HPDE6-E6E7 (cell line): ENCODE measurements around the gene FMOD.

ENCODE experiments used
- DNase-seq: peaks from one replicate; pipeline ENCODE4 v3.0.0; 2011; ENCODE audit warnings: missing footprints; ENCODE audit errors: extremely low spot score

Gene FMOD

DNA sequence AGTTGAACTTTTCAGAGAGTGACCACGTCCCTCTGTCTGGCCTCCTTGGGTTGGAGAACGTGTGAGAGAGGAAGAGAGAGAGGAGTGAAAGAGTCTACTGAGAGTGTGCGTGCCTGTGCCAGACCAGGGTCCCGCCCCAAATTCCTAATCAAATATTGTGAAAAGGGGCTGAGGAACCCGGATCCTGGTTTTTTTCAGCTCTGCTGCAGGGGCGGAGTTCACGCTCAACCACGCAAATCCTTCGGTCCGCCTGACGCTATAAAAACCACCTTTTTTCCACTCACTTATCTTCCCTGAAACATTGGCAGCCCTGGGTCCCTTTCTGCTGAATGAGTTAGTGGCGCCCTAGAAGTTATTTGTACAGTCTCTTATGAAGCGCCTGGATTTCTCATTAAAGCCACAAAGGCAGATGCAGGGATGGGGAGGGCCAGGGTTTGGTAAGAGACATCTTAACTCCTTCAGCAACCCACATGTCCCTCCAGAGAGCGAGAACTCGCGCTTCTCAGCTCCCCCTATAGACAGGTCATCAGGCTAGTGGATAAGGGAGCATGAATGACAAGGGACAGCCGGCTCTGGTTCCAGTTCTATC, at the start of gene FMOD:
Gene FMOD, minus strand, starts transcription at position 86 of the 589 bp plus-strand sequence. CDS start 2,852 bp downstream, outside the sequence.
- no peak for DNase-seq

GRCh38 chr1:203396595-203397194, 45.8 kb upstream of the FMOD start:
- DNase-seq = no peak

- no peak for DNase-seq
These were observed 44.8 kb upstream of the FMOD start for GRCh38 chr1:203395751-203396150.

- DNase-seq = no peak
These were observed 39.4 kb upstream of the FMOD start for GRCh38 chr1:203390298-203390697.

DNA sequence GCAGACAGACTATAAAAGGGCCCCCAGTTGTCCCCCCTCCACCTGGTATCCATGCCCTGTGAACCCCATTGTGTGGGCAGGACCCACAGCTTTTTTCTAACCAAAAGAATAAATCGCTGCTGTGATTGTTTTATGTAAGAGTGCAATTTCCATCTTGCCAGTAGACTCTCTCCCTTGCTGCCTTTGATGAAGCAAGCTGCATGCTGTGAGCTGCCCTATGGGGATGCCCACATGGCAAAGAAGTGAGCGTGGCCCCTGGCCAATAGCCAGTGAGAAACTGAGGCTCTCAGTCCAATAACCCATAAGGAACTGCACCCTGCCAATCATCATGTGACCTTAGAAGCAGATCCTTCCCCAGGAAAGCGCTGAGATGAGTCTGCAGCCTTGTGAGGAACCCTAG, 37.8 kb upstream of the FMOD start:
- no peak for DNase-seq

GRCh38 chr1:203382026-203382425, 31.1 kb upstream of the FMOD start:
- no peak for DNase-seq

DNA sequence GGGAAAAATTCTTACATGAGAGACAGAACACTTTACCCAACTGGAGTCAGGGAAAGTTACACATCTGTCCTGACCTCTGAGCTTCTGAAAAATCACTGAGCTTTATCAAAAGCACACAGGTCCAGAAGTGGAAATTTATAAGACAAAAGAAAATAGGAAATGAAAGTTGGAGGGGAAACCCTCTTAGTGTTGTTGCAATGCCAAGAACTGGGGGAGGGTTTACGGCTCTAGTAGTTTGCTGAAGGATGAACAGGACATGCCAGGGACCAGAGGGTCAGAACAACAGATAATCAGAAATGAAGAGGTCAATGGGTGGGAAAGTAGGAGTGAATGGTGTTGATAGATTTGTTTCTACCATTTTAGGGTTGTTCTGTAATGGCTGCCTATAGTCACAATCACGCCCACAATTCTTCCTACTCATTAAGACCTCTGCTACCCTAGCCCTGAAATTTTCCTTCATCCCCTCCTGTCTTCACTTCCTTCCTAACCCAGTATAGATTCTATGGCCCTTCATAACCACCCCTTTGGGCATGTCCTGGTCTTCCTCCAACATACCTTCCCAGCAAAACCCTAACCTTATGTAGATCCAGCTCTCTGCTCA, 30.3 kb upstream of the FMOD start:
- DNase-seq = no peak

- DNase-seq = no peak
These were observed 29.7 kb upstream of the FMOD start for GRCh38 chr1:203380420-203381150.

- no peak for DNase-seq
These were observed 28.9 kb upstream of the FMOD start for GRCh38 chr1:203379825-203380224.

DNA sequence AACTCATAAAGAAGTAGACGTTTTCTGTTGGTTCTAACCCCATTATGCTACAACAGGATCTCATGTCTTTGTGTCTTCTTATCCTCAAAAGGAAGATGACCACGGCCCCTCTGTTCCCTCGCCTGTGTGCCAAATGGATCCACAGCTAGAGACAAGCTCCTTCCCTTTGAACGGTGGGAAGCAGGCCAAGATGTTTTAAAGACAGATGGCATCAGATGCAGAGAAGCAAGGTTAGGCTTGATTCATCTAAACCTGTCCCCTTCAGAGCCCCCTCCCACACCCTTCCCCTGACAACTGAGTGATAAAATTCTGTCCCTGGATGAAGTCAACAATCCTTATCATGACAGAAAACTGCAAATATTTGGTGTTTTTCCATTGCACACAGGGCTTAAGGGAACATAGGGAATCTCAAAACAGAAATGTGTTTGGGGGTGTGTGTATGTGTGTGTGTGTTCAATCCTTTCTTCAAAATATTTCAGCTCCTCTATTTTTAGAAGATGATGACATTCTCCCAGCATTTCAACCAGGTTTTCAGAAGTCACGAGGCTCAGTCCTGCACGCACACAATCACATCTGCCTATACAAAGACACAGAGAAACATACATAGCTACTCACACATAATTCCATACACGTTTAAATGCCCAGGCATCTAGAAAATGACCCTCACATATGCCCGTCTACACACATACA, 27.8 kb upstream of the FMOD start:
- DNase-seq = no peak

GRCh38 chr1:203373991-203374390, 23.1 kb upstream of the FMOD start:
- no peak for DNase-seq

DNA sequence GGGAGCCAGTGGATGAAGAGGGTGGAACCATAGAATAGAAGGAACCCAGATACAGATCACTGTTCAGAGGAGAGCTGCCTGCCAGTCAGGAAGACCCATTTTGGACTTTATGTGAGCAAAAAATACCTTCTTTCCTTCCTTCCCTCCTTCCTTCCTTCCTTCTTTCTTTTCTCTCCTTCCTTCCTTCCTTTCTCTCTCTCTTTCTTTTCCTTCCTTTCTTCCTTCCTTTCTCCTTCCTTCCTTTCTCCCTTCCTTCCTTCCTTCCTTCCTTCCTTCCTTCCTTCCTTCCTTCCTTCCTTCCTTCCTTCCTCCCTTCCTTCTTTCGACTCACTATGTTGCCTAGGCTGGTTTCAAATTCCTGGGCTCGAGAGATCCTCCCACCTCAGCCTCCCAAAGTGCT, 22.1 kb upstream of the FMOD start:
- DNase-seq = no peak

GRCh38 chr1:203371288-203371687, 20.4 kb upstream of the FMOD start:
- DNase-seq = no peak

DNA sequence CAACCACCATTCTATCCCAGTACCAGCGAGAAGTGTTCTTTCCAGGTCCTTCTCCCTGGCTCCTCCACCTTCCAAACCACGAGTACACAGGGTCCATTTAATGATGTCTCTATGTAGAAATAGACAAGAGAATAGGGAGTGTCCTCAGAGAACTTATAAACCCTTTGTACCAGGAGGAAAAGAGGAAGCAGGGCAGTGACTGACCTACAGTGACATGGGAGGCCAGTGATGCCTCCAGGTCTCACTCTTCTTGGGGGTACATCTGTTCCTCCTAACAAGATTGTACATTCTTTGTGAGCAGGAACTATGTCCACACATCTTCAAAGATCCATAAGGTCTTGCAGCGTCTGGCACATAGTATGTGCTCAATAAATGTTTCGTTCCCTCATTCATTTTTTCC, 18.7 kb upstream of the FMOD start:
- DNase-seq = no peak

GRCh38 chr1:203368624-203369451, 17.9 kb upstream of the FMOD start:
- peak; percentile 55 for DNase-seq

DNA sequence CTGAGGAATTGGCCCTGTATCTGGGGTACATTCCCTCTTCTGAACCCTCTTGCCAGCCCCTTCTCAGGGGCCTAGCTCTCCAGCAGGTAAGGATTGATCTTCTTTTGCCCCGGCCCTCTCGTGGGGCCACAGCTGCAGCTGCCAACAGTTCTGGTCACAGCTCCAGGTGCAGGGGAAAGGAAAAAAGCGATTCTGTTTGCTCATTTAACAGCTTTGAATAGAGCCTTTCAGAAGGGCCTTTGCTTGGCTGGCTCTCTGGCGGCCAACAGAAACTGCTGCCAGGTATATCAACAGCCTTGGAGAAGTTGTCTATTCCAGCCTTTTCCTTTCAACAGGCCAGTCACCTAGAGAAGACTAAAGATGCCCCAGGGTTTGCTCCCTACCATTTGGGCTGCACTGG, 16.1 kb upstream of the FMOD start:
- no peak for DNase-seq

- no peak for DNase-seq
These were observed 15.6 kb upstream of the FMOD start for GRCh38 chr1:203366476-203366875.

- DNase-seq = no peak
These were observed 13.9 kb upstream of the FMOD start for GRCh38 chr1:203364806-203365205.

- no peak for DNase-seq
These were observed 13.3 kb upstream of the FMOD start for GRCh38 chr1:203364094-203364801.

DNA sequence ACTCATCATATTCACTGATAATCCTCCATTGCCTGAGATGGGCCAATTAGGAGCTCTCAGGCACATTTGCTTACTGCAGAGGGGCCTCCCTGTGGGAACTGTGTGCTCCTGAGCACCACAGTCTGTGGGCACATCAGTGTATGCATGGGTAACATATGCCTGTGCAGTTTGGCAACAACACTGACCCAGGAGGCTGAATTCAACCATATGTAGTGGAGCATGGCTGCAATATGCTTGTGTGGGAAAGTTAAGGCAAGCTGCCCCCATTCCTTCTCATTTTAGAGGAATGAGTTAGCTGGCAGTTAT, 11.8 kb upstream of the FMOD start:
- no peak for DNase-seq
